Astrocyte of the spinal cord (primary cell): Measurements from ENCODE around the gene LMX1A.

Source experiments
- DNase-seq: peaks from one replicate; pipeline ENCODE4 v3.0.0; 2011; ENCODE audit warnings: low read depth, low spot score
- H3K4me3 ChIP-seq: 2 replicates; pipeline ENCODE4 v1.5.1; 2011; ENCODE audit warnings: low read depth, mild to moderate bottlenecking, low read length, moderate library complexity
- CTCF ChIP-seq: IDR thresholded peaks from 2 replicates; pipeline ENCODE4 v1.5.1; 2012; ENCODE audit warnings: low read depth, mild to moderate bottlenecking, low read length, inconsistent platforms
- in situ Hi-C: cut with HindIII; loops from 2 replicates; pipeline ENCODE4 v1.10.0; 2017; ENCODE audit warnings: low sequenced_read_pairs

Gene LMX1A

GRCh38 chr1:165222580-165222979 lies 133.9 kb downstream of the LMX1A start:
- in situ Hi-C loops, result no loop called here
- no peak for TF ChIP-seq CTCF
- no peak for DNase-seq
- H3K4me3 ChIP-seq, result no peak overlapping the region

GRCh38 chr1:165218731-165219130 lies 137.8 kb downstream of the LMX1A start:
- DNase-seq, result no peak
- no peak overlapping the region for H3K4me3 ChIP-seq
- in situ Hi-C loops, result no loop called here
- TF ChIP-seq CTCF, result no peak

- TF ChIP-seq CTCF, result no peak
- in situ Hi-C loops, result no loop called here
- no peak overlapping the region for H3K4me3 ChIP-seq
- DNase-seq, result no peak
Measured at GRCh38 chr1:165217958-165218357, 138.6 kb downstream of the LMX1A start.

GRCh38 chr1:165216254-165216653 lies 140.3 kb downstream of the LMX1A start:
- in situ Hi-C loops, result no loop called here
- DNase-seq, result no peak
- no peak overlapping the region for H3K4me3 ChIP-seq
- no peak for TF ChIP-seq CTCF

DNA sequence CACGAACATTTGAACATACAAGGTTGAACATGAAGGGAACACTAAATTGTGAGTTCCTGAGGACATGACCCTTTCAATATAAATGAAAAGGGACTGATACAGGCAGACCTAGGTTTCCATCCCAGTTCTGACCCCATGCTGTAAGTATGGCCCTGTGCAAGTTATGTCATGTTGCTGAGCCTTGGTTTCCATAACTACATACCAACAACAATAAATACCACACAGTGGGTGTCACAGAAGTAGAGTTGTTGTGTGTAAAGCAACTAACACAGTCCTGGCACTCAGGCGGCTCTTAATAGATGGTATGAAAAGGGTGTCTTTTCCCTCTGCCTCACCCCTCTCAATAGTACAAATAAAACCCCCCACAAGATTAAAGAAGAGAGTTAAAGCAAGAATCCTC lies 140.8 kb downstream of the LMX1A start:
- no peak overlapping the region for H3K4me3 ChIP-seq
- DNase-seq, result no peak
- in situ Hi-C loops, result no loop called here
- no peak for TF ChIP-seq CTCF

- TF ChIP-seq CTCF, result no peak
- DNase-seq, result no peak
- in situ Hi-C loops, result no loop called here
- H3K4me3 ChIP-seq, result no peak overlapping the region
Measured at GRCh38 chr1:165212229-165212628, 144.3 kb downstream of the LMX1A start.
